ENCODE results near the gene KRT39.
"Not testable (repeated sequence)": the region's sequence is repeated elsewhere in the genome, so short reads cannot be mapped to it uniquely, and the experiment has no call there.

KRT39 gene

GRCh38 chr17:40966848-40967247, at the start of gene KRT39:
TSS of gene KRT39 (minus strand) at chr17:40966948. CDS start at chr17:40966856, 92 bp downstream.
- DNase-seq, result no peak

GRCh38 chr17:41015454-41015853, 48.7 kb upstream of the KRT39 start:
- no peak for DNase-seq

GRCh38 chr17:41013606-41014005, 46.9 kb upstream of the KRT39 start:
- DNase-seq, result no peak

- DNase-seq, result no peak
Observed at GRCh38 chr17:41013181-41013580, 46.4 kb upstream of the KRT39 start.

DNA sequence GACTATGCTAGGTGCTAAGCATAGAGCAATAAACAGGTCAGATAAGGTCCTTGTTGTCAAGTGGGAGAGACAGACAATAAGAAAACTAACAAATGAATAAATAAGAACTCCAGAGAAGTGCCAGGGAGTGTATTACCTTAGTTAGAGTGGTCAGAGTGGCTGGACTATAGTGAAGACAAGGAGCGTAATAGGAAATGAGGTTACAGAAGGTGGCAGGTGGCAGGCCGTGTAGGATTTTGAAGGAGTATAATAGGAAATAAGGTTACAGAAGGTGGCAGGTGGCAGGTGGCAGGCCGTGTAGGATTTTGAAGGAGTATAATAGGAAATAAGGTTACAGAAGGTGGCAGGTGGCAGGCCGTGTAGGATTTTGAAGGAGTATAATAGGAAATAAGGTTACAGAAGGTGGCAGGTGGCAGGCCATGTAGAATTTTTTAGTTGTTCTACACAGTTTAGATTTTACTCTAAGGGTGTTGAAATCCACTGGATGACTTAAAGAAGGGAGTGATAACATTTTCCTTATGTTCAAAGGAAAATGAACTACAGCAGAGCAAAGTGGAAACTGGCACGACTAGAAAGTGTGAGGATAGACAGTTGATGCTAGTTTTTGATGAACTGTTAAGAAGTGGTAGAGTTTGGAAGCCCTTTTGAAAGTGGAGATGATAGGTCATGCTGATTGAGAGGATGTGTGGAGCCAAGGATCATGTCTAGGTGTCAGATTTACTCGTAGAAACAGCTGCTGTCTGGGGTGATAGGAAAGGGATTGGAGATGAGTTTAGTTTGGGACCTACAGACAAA, 45.8 kb upstream of the KRT39 start:
- DNase-seq, result no peak

GRCh38 chr17:41010441-41010840, 43.7 kb upstream of the KRT39 start:
- DNase-seq, result no peak

DNA sequence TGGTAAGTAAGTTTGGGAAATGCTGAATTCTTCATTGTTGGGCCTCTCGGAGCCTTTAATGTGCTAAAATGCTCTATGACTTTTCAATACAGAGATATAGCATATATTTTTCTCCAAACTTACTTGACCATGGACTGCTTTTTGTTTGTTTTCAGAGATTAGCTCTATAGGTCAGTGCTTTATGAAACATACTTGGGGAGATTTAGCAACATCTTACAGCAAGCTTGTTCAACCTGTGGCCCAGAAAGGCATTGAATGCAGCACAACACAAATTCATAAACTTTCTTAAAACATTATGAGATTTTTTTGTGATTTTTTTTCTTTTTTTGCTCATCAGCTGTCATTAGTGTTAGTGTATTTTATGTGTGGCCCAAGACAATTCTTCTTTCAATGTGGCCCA, 43.2 kb upstream of the KRT39 start:
- no peak for DNase-seq

- no peak for DNase-seq
Observed at GRCh38 chr17:41009301-41009760, 42.6 kb upstream of the KRT39 start.

DNA sequence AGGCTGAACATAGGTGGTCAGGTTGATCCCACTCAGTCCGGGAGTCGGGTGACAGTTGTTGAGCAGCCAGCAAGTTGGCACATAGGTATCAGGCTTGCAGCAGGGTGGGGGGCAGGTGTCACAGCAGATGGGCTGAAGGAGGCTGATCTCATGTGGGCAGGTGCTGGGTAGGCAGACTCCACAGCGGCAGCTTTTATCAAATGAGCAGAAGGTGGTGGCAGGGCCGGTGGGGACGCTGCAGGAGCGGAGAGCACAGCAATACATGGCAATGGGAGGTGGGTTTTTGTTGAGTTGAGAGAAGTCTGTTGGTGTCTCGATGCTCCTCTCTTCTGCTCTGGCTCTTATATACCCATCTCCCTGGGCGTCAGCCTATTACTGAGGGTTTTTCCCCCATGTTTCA, 42.1 kb upstream of the KRT39 start, which contains the start of gene KRTAP3-1:
TSS of gene KRTAP3-1 (minus strand) at position 318 of the 400 bp plus-strand sequence. CDS start at position 264, 54 bp downstream.
- no peak for DNase-seq

DNA sequence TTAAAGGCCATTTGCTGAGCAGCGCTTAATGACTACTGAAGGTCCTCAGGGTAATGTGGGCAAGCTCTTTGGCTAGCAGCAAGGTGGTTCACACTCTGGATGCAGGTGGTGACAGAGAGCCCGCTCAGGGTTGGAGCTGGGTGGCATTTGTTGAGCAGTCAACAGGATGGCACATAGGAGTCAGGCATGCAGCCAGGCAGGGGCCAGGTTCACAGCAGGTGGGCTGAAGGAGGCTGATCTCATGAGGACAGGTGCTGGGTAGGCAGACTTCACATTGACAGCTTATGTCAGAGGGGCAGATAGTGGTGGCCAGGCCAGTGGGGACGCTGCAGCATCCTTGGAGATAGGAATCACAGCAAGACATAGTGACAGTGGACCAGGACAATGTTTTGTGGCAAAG, 37.6 kb upstream of the KRT39 start:
- DNase-seq, result no peak

- no peak for DNase-seq
Observed at GRCh38 chr17:41003926-41004325, 37.2 kb upstream of the KRT39 start.

DNA sequence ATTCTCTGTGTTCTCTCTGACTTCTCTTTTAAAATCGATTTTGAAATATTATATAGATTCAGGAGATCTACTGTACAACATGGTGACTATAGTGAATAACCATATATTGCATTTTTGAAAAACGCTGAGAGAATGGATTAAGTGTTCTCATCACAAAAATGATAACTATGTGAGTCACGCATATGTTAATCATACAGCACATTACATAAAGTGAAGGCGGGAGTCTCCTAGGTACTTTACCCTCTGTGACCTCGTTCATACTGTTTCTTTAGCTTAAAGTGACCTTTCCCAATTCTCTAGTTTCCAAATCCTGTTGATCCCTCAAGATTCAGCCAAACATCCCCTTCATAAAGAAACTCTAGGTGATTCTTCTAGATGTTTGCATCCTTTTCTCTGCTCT, 36.1 kb upstream of the KRT39 start:
- no peak for DNase-seq

DNA sequence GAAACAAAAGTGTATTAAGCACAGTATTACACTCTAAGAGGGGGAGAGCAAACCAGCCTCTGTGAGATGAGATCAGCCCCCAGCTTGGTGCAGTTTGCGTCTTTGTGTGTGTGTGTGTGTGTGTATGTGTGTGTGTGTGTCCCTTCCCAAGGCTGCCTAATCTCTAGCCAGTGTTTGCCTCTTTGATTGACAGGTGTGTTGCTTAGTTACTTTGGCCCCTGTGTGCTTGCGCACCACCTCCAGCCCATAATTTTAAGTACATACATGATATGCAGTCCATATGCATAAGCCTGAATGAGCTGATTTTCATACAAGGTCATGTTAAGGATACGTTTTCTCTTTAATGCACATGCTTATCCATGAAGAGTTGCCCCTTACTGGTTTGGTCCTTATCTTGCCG, 35.0 kb upstream of the KRT39 start:
- no peak for DNase-seq

DNA sequence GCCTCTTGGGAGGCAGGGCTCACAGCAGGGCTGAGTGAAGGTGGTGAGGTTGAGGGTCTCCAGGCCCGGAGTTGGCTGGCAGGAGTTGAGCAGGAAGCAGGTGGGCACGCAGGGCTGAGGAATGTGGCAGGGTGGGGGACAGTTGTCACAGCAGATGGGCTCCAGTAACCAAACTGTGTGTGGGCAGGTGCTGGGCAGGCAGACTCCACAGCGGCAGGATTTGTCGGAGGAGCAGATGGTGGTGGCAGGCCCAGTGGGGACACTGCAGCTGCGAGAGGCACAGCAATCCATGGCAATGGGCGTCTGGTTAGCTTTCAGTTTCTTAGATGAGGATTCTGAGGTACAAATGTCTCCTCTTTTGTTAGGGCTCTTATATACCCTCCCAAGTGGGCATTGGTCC, 32.8 kb upstream of the KRT39 start, which contains the start of gene KRTAP3-2:
TSS of gene KRTAP3-2 (minus strand) at position 344 of the 400 bp plus-strand sequence. CDS start at position 291, 53 bp downstream.
- not testable (repeated sequence) for DNase-seq

DNA sequence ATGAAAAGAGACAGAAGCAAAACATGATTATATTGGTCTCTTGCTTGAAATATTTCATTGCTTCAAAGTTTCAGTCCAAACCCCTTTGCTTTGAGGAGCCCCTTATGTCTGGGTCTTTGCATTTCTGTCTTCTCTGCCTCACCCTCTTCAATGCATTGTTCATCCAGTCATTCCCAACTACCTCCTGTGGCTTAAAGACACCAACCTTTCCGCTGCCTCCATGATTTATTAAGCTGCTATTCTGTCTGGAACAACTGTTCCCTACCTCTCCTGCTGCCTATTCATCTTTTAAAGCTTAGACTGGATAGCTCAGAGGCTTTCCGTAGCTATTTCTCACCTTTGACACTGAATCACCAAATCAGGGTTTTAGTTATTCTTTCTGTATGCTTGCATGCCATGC, 30.6 kb upstream of the KRT39 start:
- DNase-seq, result no peak

- no peak for DNase-seq
Observed at GRCh38 chr17:40996829-40997228, 30.1 kb upstream of the KRT39 start.

DNA sequence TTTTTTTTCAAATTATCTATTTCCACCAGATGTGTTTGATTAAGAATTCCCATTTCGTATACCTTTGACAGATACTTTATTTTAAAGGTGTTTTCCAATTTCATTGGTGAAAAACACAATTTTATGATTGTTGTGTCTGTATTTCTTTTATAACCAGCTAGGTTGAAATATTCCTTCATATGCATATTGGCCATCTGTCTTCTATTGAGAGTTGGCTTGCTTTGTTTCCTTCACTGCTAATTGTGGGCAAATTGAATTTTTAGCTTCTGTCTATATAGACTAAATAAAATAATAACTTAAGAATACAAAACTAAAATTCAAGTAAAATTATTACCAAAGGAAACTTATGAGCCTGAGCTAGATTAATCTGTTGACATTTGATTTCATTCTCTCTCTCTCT, 28.4 kb upstream of the KRT39 start:
- no peak for DNase-seq

- DNase-seq, result no peak
Observed at GRCh38 chr17:40993839-40994238, 27.1 kb upstream of the KRT39 start, which contains the start of gene KRTAP3-3. TSS of gene KRTAP3-3 (minus strand) at chr17:40994164. CDS start at chr17:40994097, 67 bp downstream.

- no peak for DNase-seq
Observed at GRCh38 chr17:40993084-40993483, 26.3 kb upstream of the KRT39 start.

DNA sequence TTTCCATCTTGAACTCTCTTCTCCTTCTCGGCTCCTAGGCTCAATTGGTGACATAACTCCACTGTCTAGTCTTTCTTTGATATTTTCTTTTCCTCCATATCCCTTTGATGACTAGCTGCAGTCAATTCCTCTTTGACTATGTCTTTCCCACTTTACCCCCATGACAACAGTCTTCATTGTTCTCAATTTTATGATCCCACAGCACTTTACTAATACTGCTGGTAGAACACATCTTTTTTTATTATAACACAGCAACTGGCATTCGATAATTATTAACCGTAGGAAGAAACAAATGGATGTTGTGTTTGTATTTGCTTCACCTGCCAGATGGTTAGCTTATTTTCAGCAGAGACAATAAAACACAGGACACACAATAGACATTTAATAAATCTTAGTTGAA, 25.9 kb upstream of the KRT39 start:
- DNase-seq, result no peak

DNA sequence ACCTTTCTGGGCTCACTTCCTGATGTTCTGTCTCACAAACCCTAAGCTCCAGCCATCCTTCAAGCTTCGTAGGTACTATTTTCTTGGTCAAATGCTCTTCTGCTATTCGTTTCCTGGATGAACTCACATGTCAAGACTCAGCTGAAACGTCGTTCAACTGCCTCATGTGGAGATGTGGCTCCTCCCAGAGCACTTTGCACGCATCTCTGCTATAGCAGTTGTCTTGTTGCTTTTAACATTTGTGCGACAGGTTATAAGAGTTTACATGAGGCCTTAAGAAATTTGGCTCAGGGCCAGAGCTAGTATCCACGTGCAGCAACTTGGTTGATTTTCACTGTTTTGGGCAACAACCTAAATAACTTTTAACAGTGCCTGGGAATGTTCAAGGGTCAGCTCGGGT, 20.2 kb upstream of the KRT39 start:
- no peak for DNase-seq

GRCh38 chr17:40984226-40984625, 17.5 kb upstream of the KRT39 start, which contains the start of gene KRT40:
TSS of gene KRT40 (minus strand) at chr17:40984326. CDS start at chr17:40984273, 53 bp downstream.
- no peak for DNase-seq

- DNase-seq, result no peak
Observed at GRCh38 chr17:40981115-40981514, 14.4 kb upstream of the KRT39 start.

DNA sequence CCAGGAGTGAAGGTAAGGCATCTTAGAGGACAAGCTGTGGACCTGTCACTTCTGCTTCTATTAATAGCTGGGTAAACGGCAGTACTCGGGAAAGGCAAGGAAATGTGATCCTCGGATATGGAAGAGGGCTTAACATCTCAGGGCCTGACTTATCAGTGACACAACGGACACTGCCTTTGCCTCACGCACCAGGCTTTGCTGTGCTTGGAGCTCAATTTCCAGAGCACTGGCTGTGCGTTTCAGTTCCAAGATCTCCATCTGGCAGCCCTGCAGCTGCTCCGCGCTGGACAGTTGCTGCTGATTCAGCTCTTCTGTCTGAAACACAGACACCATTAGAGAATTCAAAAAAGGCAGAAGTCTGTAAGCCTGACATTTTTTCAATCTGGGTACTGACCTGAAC, 13.8 kb upstream of the KRT39 start:
- no peak for DNase-seq

DNA sequence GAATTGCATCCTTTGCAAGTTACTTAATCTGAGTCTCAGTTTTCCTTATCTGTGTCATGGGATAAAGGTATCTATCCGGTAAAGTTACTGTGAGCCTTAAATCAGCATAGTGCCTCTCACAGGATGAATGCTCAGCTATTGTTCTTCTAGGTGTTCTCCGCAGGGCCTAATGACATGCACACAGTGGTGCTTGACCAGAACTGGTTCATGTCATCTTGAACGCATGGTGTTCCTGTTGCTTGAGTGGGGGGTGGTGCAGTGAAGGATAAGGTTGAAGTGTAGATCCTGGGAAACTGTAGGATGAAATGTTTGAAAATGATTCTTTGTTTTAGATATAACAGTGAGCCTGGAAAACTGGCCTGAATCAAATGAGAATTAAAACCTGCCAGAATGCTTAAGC, 13.4 kb upstream of the KRT39 start:
- no peak for DNase-seq

Measured in stimulated activated CD4-positive, alpha-beta T cell treated with anti-CD3 and anti-CD28 coated beads, Interleukin-4, amount 100 ng/mL, for 24 hours (primary cell).